Brain microvascular endothelial cell (primary cell): Measurements from ENCODE around the gene EMC10.

Experiments used
- DNase-seq: peaks from one replicate; pipeline ENCODE4 v3.0.0-alpha.2; 2020
- H3K27ac ChIP-seq: fragments of 250-450 bp; sonication (Bioruptor Pico); 2 replicates; pipeline ENCODE4 v1.5.1; 2020; ENCODE audit warnings: mild to moderate bottlenecking, moderate library complexity
- H3K27me3 ChIP-seq: fragments of 250-450 bp; sonication (Bioruptor Pico); replicated peaks from 2 replicates; pipeline ENCODE4 v1.5.1; 2020; ENCODE audit warnings: mild to moderate bottlenecking
- H3K36me3 ChIP-seq: fragments of 250-450 bp; sonication (Bioruptor Pico); replicated peaks from 2 replicates; pipeline ENCODE4 v1.5.1; 2020; ENCODE audit warnings: mild to moderate bottlenecking
- H3K4me3 ChIP-seq: 2 replicates; pipeline ENCODE4 v1.5.1; 2011; ENCODE audit warnings: low read depth, mild to moderate bottlenecking, control low read depth, low read length, moderate library complexity
- in situ Hi-C: cut with HindIII; loops from 2 replicates; pipeline ENCODE4 v1.10.0; 2017; ENCODE audit warnings: low sequenced_read_pairs, low pct_ligation_motif_present
- TF ChIP-seq, protein P1 (sequence below): IDR thresholded peaks from 2 replicates; pipeline ENCODE4 v1.5.1; 2011; ENCODE audit warnings: low read depth, mild to moderate bottlenecking, moderate library complexity, low read length, control low read depth, inconsistent platforms; ENCODE audit errors: missing control alignments

Gene EMC10

DNA sequence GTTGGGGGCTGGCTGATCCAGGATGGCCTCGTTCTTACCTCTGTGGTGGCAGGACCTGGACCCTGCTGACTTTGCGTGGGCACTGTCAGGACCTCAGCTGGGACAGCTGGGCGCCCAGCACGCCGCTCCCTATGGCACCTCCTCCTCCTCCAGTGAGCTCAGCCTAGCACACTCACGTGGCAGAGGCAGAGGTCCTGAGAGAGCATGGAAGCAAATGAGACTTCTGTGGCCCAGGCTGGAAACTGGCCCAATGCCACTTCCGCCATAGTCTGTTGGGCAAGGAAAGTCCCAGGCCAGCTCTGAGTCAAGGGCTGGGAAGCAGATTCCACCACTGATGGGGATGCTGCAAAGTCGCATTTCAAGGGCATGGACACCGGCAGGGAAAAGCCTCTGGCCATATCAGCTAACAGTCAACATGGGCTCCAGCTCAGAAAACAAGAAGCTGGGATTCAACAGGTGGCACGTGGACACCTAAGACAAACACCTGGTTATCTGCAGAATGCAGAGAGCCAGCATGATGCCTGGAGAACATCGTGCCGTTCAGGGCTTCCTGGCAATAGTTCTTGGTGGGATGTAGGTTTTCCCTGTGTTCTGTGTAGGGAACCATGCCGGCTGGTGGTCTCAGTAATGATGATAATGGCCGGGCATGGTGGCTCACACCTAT lies 26.9 kb upstream of the EMC10 start:
- TF ChIP-seq, protein P1, sequence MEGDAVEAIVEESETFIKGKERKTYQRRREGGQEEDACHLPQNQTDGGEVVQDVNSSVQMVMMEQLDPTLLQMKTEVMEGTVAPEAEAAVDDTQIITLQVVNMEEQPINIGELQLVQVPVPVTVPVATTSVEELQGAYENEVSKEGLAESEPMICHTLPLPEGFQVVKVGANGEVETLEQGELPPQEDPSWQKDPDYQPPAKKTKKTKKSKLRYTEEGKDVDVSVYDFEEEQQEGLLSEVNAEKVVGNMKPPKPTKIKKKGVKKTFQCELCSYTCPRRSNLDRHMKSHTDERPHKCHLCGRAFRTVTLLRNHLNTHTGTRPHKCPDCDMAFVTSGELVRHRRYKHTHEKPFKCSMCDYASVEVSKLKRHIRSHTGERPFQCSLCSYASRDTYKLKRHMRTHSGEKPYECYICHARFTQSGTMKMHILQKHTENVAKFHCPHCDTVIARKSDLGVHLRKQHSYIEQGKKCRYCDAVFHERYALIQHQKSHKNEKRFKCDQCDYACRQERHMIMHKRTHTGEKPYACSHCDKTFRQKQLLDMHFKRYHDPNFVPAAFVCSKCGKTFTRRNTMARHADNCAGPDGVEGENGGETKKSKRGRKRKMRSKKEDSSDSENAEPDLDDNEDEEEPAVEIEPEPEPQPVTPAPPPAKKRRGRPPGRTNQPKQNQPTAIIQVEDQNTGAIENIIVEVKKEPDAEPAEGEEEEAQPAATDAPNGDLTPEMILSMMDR, result no peak
- no peaks in the 10 kb centered on the region for H3K27me3 ChIP-seq
- in situ Hi-C loops, result no loop called here
- H3K27ac ChIP-seq, result no peak overlapping the region
- DNase-seq, result no peak
- H3K36me3 ChIP-seq, result no peaks in the 10 kb centered on the region
- H3K4me3 ChIP-seq, result no peak overlapping the region

DNA sequence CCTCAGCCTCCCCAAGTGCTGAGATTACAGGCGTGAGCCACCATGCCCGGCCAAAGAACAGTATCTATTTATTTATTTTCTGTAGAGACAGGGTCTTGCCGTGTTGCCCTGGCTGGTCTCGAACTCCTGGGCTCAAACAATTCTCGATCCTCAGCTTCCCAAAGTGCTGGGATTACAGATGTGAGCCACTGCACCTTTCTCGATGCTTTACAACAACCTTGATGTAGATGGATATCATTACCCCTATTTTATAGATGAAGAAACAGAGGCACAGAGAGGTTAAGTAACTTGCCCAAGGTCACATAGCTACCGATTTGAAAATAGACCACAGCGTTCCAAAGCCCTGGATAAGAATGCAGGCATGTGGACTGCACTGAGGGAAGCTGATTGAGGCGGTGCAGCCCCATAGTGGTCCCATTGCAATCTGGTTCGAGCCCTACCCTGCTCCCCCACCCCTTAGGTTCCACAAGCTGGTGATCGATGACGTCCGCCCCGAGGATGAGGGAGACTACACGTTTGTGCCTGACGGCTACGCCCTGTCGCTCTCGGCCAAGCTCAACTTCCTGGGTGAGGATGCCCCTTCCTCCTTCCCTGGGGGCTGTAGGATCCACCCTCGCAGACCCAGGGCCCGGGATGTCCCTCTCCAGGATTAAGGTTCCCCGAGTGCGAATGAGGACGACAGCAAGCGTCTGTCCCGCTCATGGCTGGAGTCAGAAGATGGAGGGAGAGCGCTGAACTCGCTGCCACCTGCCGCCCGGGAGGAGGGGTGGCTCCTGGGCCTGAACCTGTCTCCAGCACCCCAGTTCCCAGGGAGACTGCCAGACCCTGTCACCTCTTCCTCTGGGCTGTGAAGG lies 25.7 kb upstream of the EMC10 start:
- Histone ChIP-seq H3K27me3 (no peaks in the 10 kb centered on the region), H3K27ac (no peak overlapping the region), H3K4me3 (no peak overlapping the region), H3K36me3 (no peaks in the 10 kb centered on the region)
- in situ Hi-C loops, result no loop called here
- no peak for DNase-seq
- TF ChIP-seq, protein P1, result no peak

- Histone ChIP-seq H3K27me3 (no peaks in the 10 kb centered on the region), H3K4me3 (no peak overlapping the region), H3K27ac (no peak overlapping the region), H3K36me3 (no peaks in the 10 kb centered on the region)
- TF ChIP-seq, protein P1, result no peak
- no peak for DNase-seq
- in situ Hi-C loops, result no loop called here
Measured at GRCh38 chr19:50451223-50451534, 25.1 kb upstream of the EMC10 start.

- no peak overlapping the region for H3K27ac ChIP-seq
- TF ChIP-seq, protein P1, result no peak
- no peak for DNase-seq
- no peak overlapping the region for H3K4me3 ChIP-seq
- no peaks in the 10 kb centered on the region for H3K36me3 ChIP-seq
- in situ Hi-C loops, result no loop called here
- H3K27me3 ChIP-seq, result no peaks in the 10 kb centered on the region
Measured at GRCh38 chr19:50453243-50453642, 23.1 kb upstream of the EMC10 start.

DNA sequence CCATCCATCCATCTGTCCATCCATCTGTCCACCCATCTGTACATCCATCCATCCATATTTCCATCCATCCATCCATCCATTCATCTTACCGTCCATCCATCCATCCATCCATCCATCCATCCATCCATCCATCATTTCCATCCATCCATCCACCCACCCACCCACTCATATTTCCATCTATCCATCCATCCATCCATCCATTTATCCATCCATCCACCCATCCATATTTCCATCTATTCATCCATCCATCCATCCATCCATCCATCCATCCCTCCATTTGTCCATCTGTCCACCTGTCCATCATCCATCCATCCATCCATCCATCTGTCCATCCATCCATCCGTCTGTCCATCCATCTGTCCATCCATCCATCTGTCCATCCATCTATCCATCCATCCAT lies 20.3 kb upstream of the EMC10 start:
- in situ Hi-C loops, result no loop called here
- Histone ChIP-seq H3K36me3 (no peaks in the 10 kb centered on the region), H3K4me3 (no peak overlapping the region), H3K27ac (no peak overlapping the region), H3K27me3 (peaks cover 3% of the 10 kb centered on the region)
- TF ChIP-seq, protein P1, result no peak
- no peak for DNase-seq
